Effector memory CD4-positive, alpha-beta T cell (primary cell): ENCODE results near the gene SESN1.
"Not testable (repeated sequence)": the region's sequence is repeated elsewhere in the genome, so short reads cannot be mapped to it uniquely, and the experiment has no call there.

Source experiments
- DNase-seq, 3 donors: peaks; one replicate each; pipeline ENCODE4 v3.0.0-alpha.2; 2020
- H3K27ac ChIP-seq: 2 replicates; pipeline ENCODE4 v1.7.0; 2013; ENCODE audit warnings: mild to moderate bottlenecking, low read length, moderate library complexity; ENCODE audit not compliant: insufficient read depth, poor library complexity, severe bottlenecking
- H3K27me3 ChIP-seq: replicated peaks from 2 replicates; pipeline ENCODE4 v1.7.0; 2013; ENCODE audit warnings: mild to moderate bottlenecking, low read length; ENCODE audit not compliant: insufficient read depth, control insufficient read depth, poor library complexity, severe bottlenecking
- H3K36me3 ChIP-seq: 2 replicates; pipeline ENCODE4 v1.7.0; 2013; ENCODE audit warnings: mild to moderate bottlenecking, low read length, moderate library complexity; ENCODE audit not compliant: control insufficient read depth, insufficient read depth
- H3K4me1 ChIP-seq: 2 replicates; pipeline ENCODE4 v1.7.0; 2013; ENCODE audit warnings: low read length, mild to moderate bottlenecking; ENCODE audit not compliant: control insufficient read depth, insufficient read depth, poor library complexity, severe bottlenecking
- H3K4me3 ChIP-seq: 2 replicates; pipeline ENCODE4 v1.7.0; 2013; ENCODE audit warnings: low read length, low read depth, mild to moderate bottlenecking; ENCODE audit not compliant: insufficient read depth, poor library complexity, severe bottlenecking
- H3K9me3 ChIP-seq: 2 replicates; pipeline ENCODE4 v1.7.0; 2013; ENCODE audit warnings: mild to moderate bottlenecking, low read length, moderate library complexity; ENCODE audit not compliant: control insufficient read depth

Gene SESN1

DNA sequence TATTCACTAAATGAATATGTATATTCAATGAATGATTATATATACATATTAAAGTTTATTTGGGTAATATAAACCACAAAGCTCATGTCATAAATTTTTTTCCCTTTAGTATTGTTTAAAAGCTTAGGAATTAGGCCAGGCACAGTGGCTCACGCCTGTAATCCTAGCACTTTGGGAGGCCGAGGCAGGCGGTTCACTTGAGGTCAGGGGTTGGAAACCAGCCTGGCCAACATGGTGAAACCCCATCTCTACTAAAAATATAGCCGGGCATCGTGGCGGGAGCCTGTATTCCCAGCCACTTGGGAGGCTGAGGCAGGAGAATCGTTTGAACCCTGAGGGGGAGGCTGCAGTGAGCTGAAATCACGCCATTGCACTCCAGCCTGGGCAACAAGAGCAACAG, 10.5 kb downstream of the SESN1 start:
- H3K27me3 ChIP-seq, H3K4me3 ChIP-seq, H3K4me1 ChIP-seq, H3K36me3 ChIP-seq, H3K9me3 ChIP-seq, DNase-seq, H3K27ac ChIP-seq: not testable (repeated sequence)

- no peak overlapping the region for H3K27ac ChIP-seq
- H3K9me3 ChIP-seq, result no peaks in the 10 kb centered on the region
- H3K4me1 ChIP-seq, result no peaks in the 10 kb centered on the region
- no peaks in the 10 kb centered on the region for H3K36me3 ChIP-seq
- no peaks in the 10 kb centered on the region for H3K27me3 ChIP-seq
- DNase-seq, result no peak
- no peak overlapping the region for H3K4me3 ChIP-seq
Measured at GRCh38 chr6:109083657-109084056, 11.0 kb downstream of the SESN1 start.

DNA sequence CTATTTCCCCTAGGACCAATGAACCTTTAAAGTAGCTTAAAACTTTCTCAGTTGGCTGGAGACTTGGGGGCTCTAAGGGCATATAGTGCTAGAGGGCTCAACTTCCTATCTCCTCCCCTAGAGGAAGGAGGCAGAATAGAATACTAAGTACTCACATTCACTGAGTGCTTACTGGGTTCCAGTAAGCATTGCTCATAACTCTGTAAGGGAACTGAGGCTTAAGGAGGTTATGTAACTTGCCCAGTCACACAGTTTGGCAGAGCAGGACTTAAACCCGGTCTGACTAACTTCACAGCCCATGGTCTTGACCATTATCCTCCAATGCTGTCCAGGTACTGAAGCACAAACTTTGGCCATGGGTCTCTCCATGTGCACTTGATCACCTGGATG, 12.5 kb downstream of the SESN1 start:
- H3K9me3 ChIP-seq, result no peaks in the 10 kb centered on the region
- H3K36me3 ChIP-seq, result no peaks in the 10 kb centered on the region
- H3K27ac ChIP-seq, result no peak overlapping the region
- H3K27me3 ChIP-seq, result no peaks in the 10 kb centered on the region
- no peak overlapping the region for H3K4me3 ChIP-seq
- DNase-seq, result no peak
- no peaks in the 10 kb centered on the region for H3K4me1 ChIP-seq

GRCh38 chr6:109081516-109082187, 13.0 kb downstream of the SESN1 start:
- H3K9me3 ChIP-seq, result no peaks in the 10 kb centered on the region
- no peaks in the 10 kb centered on the region for H3K36me3 ChIP-seq
- H3K4me3 ChIP-seq, result no peak overlapping the region
- no peak overlapping the region for H3K27ac ChIP-seq
- DNase-seq, result no peak
- H3K4me1 ChIP-seq, result no peaks in the 10 kb centered on the region
- no peaks in the 10 kb centered on the region for H3K27me3 ChIP-seq

DNA sequence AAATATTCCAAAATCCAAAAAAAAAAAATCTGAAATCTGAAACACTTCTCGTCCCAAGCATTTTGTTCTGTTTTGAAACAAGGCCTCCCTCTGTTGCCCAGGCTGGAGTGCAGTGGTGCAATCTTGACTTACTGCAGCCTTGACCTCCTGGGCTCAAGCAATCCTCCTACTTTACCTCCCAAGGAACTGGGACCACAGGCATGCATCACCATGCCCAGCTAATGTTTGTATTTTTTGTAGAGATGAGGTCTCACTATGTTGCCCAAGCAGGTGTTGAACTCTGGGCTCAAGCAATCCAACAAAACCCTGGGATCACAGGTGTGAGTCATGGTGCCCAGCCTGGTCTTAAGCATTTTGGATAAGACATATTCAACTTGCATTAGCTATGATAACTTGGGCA, 13.6 kb downstream of the SESN1 start:
- H3K27ac ChIP-seq, result no peak overlapping the region
- no peaks in the 10 kb centered on the region for H3K9me3 ChIP-seq
- no peaks in the 10 kb centered on the region for H3K27me3 ChIP-seq
- no peaks in the 10 kb centered on the region for H3K4me1 ChIP-seq
- H3K4me3 ChIP-seq, result no peak overlapping the region
- DNase-seq, result no peak
- H3K36me3 ChIP-seq, result no peaks in the 10 kb centered on the region

DNA sequence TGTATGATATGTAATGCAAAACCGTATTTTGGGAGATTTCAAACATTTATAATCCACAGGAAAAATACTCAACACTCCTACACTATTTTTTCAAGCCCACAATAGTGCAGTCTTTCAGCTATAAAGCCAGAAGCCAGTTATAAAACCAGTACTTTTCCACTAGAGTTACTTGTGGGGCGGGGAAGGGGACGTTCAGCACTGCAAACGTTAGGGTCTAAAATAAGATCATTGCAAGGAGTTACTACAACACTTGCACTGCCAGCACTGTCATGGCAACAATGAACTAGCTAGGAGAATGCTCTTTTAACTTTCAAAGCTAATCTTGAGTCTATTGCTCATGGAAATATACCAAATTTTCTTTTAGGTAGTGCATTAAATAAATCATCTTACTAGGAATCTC, 14.7 kb downstream of the SESN1 start:
- Histone ChIP-seq H3K4me3 (no peak overlapping the region), H3K9me3 (no peaks in the 10 kb centered on the region), H3K36me3 (no peaks in the 10 kb centered on the region), H3K27ac (no peak overlapping the region), H3K4me1 (no peaks in the 10 kb centered on the region), H3K27me3 (no peaks in the 10 kb centered on the region)
- no peak for DNase-seq

DNA sequence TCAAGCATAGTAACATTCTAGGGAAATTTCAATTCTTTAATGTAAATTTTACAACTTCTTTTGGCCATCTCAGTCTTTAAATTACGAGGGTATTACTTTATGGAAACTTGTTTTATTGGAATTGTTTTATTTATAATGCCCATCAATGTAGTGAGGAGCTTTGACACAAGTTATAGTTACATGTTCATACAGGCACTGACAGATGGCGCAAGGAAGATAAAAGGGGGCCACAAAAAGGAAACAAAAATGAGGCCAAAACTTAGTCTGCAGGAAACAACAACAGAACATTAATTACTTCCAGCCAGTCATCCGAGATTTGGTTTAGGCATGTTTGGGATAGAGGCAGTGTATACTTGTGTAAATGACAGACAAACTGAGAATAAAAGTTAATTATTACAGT, 18.3 kb downstream of the SESN1 start:
- Histone ChIP-seq H3K4me1 (peaks cover 4% of the 10 kb centered on the region), H3K36me3 (no peaks in the 10 kb centered on the region), H3K4me3 (no peak overlapping the region), H3K27ac (no peak overlapping the region), H3K27me3 (no peaks in the 10 kb centered on the region), H3K9me3 (no peaks in the 10 kb centered on the region)
- no peak for DNase-seq

GRCh38 chr6:109075934-109076333, 18.7 kb downstream of the SESN1 start:
- H3K9me3 ChIP-seq, result no peaks in the 10 kb centered on the region
- H3K4me3 ChIP-seq, result no peak overlapping the region
- peaks cover 8% of the 10 kb centered on the region for H3K4me1 ChIP-seq
- no peaks in the 10 kb centered on the region for H3K27me3 ChIP-seq
- no peak for DNase-seq
- H3K36me3 ChIP-seq, result no peaks in the 10 kb centered on the region
- H3K27ac ChIP-seq, result no peak overlapping the region

GRCh38 chr6:109074133-109074415, 20.6 kb downstream of the SESN1 start:
- H3K9me3 ChIP-seq, result no peaks in the 10 kb centered on the region
- no peaks in the 10 kb centered on the region for H3K27me3 ChIP-seq
- no peak overlapping the region for H3K27ac ChIP-seq
- peaks cover 9% of the 10 kb centered on the region for H3K4me1 ChIP-seq
- no peak overlapping the region for H3K4me3 ChIP-seq
- no peak for DNase-seq
- no peaks in the 10 kb centered on the region for H3K36me3 ChIP-seq

DNA sequence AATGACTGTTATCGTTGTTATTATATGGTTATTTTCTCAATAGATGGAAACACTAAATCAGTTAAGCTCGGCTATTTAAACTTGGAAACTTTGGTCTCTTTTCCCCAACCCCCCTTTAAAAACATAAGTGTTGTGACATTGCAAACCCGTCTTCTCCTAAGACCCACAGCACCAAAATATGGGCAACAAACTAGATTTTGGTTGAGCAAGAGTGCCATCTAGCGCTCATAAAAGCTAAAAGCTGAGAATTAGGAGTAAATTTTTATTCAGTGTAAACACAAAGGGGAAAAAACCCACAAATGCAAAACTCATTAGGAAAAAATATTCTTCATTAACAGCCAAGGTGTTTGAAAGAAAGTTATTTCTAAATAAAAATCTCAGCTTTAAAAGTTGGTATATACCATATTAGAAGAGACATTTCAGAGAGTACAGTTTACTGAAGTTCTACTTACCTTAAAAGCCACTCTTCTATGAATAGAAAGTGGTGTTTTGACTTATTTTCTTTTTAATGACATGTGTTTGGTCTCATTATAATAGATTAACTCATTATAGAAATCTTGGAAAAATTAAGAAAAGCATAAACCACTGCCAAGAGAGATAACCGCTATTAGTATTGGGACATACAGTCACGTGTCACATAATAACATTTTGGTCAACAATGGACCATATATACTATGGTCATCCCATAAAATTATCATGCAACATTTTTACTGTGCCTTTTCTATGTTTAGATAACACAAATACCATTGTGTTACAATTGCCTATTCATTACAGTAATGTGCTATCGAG, 21.1 kb downstream of the SESN1 start:
- Histone ChIP-seq H3K4me1 (peaks cover 9% of the 10 kb centered on the region), H3K27ac (no peak overlapping the region), H3K4me3 (no peak overlapping the region), H3K27me3 (no peaks in the 10 kb centered on the region), H3K36me3 (no peaks in the 10 kb centered on the region), H3K9me3 (no peaks in the 10 kb centered on the region)
- DNase-seq, result peak in 2 of 3 donors; percentile 9 to 56
